H1 (cell line): Measurements from ENCODE around the gene CSF2. TPM values are rescaled to one million over a fixed set of nuclear protein-coding genes. Genes with fewer than 3 reads are reported as not detected.

ENCODE experiments used
- CTCF ChIA-PET: fragments of 300-600 bp; sonication (Branson Sonifier 250); formaldehyde crosslinking; loops from one replicate; lab custom pipeline; 2021; ENCODE audit not compliant: partially characterized antibody; lab: Charles Lee
- POLR2A ChIA-PET: fragments of 300-600 bp; sonication (Branson Sonifier 250); formaldehyde crosslinking; loops from one replicate; lab custom pipeline; 2021; ENCODE audit warnings: inconsistent platforms; ENCODE audit not compliant: partially characterized antibody; lab: Charles Lee
- DNase-seq, 2 experiments: peaks; one replicate each; pipeline versions ENCODE4 v3.0.0 to v3.0.0-alpha.2; 2010 to 2022; ENCODE audit warnings: low spot score in 2 of 2, low read depth in 1 of 2, mixed read lengths in 1 of 2
- FAIRE-seq: peaks from 2 replicates; lab custom pipeline; 2011; peaks lifted over from hg19 to GRCh38; lab: Jason Lieb, UNC
- H2AFZ ChIP-seq: 2 replicates; pipeline ENCODE4 v1.8.1; 2012; ENCODE audit warnings: low read length, inconsistent platforms
- H2AK5ac ChIP-seq: 2 replicates; pipeline ENCODE4 v1.6.1; 2013; ENCODE audit warnings: low read depth, low read length
- H2BK120ac ChIP-seq: replicated peaks from 2 replicates; pipeline ENCODE3; 2013; ENCODE audit warnings: low read depth, low read length, inconsistent platforms
- H2BK12ac ChIP-seq: 2 replicates; pipeline ENCODE4 v1.6.1; 2013; ENCODE audit warnings: low read depth, low read length
- H2BK15ac ChIP-seq: 2 replicates; pipeline ENCODE4 v1.6.1; 2013; ENCODE audit warnings: low read length
- H2BK20ac ChIP-seq: 2 replicates; pipeline ENCODE4 v1.6.1; 2013; ENCODE audit warnings: low read length
- H2BK5ac ChIP-seq: 2 replicates; pipeline ENCODE4 v1.6.1; 2013; ENCODE audit warnings: low read depth, low read length
- H3K14ac ChIP-seq: 2 replicates; pipeline ENCODE4 v1.6.1; 2013; ENCODE audit warnings: inconsistent platforms; ENCODE audit not compliant: insufficient read length
- H3K18ac ChIP-seq: 2 replicates; pipeline ENCODE4 v1.6.1; 2013; ENCODE audit warnings: low read length; ENCODE audit errors: extremely low read depth
- H3K23ac ChIP-seq: 2 replicates; pipeline ENCODE4 v1.6.1; 2013; ENCODE audit warnings: inconsistent platforms; ENCODE audit not compliant: insufficient read length
- H3K23me2 ChIP-seq: 2 replicates; pipeline ENCODE4 v1.6.1; 2013; ENCODE audit warnings: low read depth, low read length
- H3K27ac ChIP-seq: 2 replicates; pipeline ENCODE4 v1.6.1; 2011; ENCODE audit warnings: low read depth, low read length, inconsistent platforms
- H3K27me3 ChIP-seq, 4 experiments: replicated peaks in 1 of 4; 1 replicate in 1 of 4; 2 replicates in 3 of 4; pipeline versions ENCODE4 v1.6.1 to v1.8.1; 2011 to 2013; ENCODE audit warnings: low read length in 3 of 4, mild to moderate bottlenecking in 3 of 4, inconsistent platforms in 2 of 4, mixed read lengths in 2 of 4, moderate library complexity in 1 of 4; ENCODE audit not compliant: control insufficient read depth in 3 of 4, insufficient read depth in 3 of 4; ENCODE audit errors: extremely low read depth in 1 of 4
- H3K36me3 ChIP-seq, 4 experiments: 2 replicates each; pipeline versions ENCODE4 v1.6.1 to v1.8.1; 2011 to 2013; ENCODE audit warnings: mild to moderate bottlenecking in 4 of 4, low read length in 3 of 4, moderate library complexity in 2 of 4, control low read depth in 1 of 4, inconsistent platforms in 1 of 4; ENCODE audit not compliant: insufficient read depth in 4 of 4, control insufficient read depth in 2 of 4
- H3K4ac ChIP-seq: replicated peaks from 2 replicates; pipeline ENCODE3; 2013; ENCODE audit warnings: low read length, low read depth, mixed read lengths, inconsistent platforms; ENCODE audit not compliant: insufficient read length
- H3K4me1 ChIP-seq, 4 experiments: replicated peaks in 1 of 4; 1 replicate in 1 of 4; 2 replicates in 3 of 4; pipeline versions ENCODE4 v1.6.1 to v1.8.1; 2011 to 2013; ENCODE audit warnings: low read length in 3 of 4, inconsistent platforms in 2 of 4, mixed read lengths in 1 of 4; ENCODE audit not compliant: insufficient read depth in 4 of 4, control insufficient read depth in 3 of 4
- H3K4me2 ChIP-seq, 2 experiments: 2 replicates each; pipeline versions ENCODE4 v1.6.1 to v1.8.1; 2011 to 2013; ENCODE audit warnings: low read depth in 2 of 2, low read length in 2 of 2, control low read depth in 1 of 2, inconsistent platforms in 1 of 2, mild to moderate bottlenecking in 1 of 2; ENCODE audit not compliant: insufficient read depth in 1 of 2
- H3K4me3 ChIP-seq, 4 experiments: fragments of 200-600, 300-600 bp in 1 of 4; sonication (generic), shearing (Covaris generic), sonication (Bioruptor Twin) in 1 of 4; 2 replicates each; pipeline versions ENCODE4 v1.5.1 to v1.8.1; 2011 to 2016; ENCODE audit warnings: low read length in 4 of 4, low read depth in 3 of 4, control low read depth in 2 of 4, inconsistent platforms in 2 of 4, mild to moderate bottlenecking in 2 of 4, mixed read lengths in 1 of 4, moderate library complexity in 1 of 4; ENCODE audit not compliant: insufficient read depth in 2 of 4; ENCODE audit errors: extremely low read depth in 1 of 4
- H3K56ac ChIP-seq: replicated peaks from 2 replicates; pipeline ENCODE3; 2013; ENCODE audit warnings: low read depth, mild to moderate bottlenecking, mixed read lengths, low read length, inconsistent platforms; ENCODE audit not compliant: insufficient read length
- H3K79me1 ChIP-seq: 2 replicates; pipeline ENCODE4 v1.6.1; 2013; ENCODE audit warnings: low read depth, low read length, control low read depth
- H3K79me2 ChIP-seq, 2 experiments: 2 replicates each; pipeline versions ENCODE4 v1.6.1 to v1.8.1; 2012 to 2013; ENCODE audit warnings: low read length in 2 of 2, mild to moderate bottlenecking in 2 of 2, inconsistent platforms in 1 of 2; ENCODE audit not compliant: insufficient read depth in 2 of 2, control insufficient read depth in 1 of 2
- H3K9ac ChIP-seq, 4 experiments: replicated peaks in 1 of 4; 1 replicate in 1 of 4; 2 replicates in 3 of 4; pipeline versions ENCODE4 v1.6.1 to v1.8.1; 2011 to 2013; ENCODE audit warnings: low read depth in 3 of 4, low read length in 3 of 4, control low read depth in 2 of 4, mild to moderate bottlenecking in 2 of 4, moderate library complexity in 2 of 4, inconsistent platforms in 1 of 4; ENCODE audit errors: extremely low read depth in 1 of 4
- H3K9me3 ChIP-seq, 2 experiments: 2 replicates each; pipeline versions ENCODE4 v1.6.1 to v1.8.1; 2012 to 2013; ENCODE audit warnings: mild to moderate bottlenecking in 2 of 2, moderate library complexity in 2 of 2, control low read depth in 1 of 2, inconsistent platforms in 1 of 2, low read depth in 1 of 2, low read length in 1 of 2, mixed read lengths in 1 of 2; ENCODE audit not compliant: insufficient read depth in 2 of 2
- H4K20me1 ChIP-seq, 2 experiments: replicated peaks in 1 of 2; 2 replicates each; pipeline versions ENCODE3 to v1.8.1; 2011 to 2013; ENCODE audit warnings: inconsistent platforms in 2 of 2, low read length in 2 of 2, mild to moderate bottlenecking in 1 of 2; ENCODE audit not compliant: insufficient read depth in 2 of 2, control insufficient read depth in 1 of 2
- H4K5ac ChIP-seq: 2 replicates; pipeline ENCODE4 v1.6.1; 2013; ENCODE audit warnings: low read length, low read depth, mixed read lengths, inconsistent platforms; ENCODE audit not compliant: insufficient read length
- H4K8ac ChIP-seq: 2 replicates; pipeline ENCODE4 v1.8.0; 2013; ENCODE audit warnings: mild to moderate bottlenecking, moderate library complexity, low read length, inconsistent platforms; ENCODE audit not compliant: insufficient read depth; ENCODE audit errors: extremely low read depth
- H4K91ac ChIP-seq: replicated peaks from 2 replicates; pipeline ENCODE3; 2013; ENCODE audit warnings: low read length, mixed read lengths, inconsistent platforms; ENCODE audit not compliant: insufficient read length
- CHD2 ChIP-seq: IDR thresholded peaks from 2 replicates; pipeline ENCODE4 v1.6.1; 2012; ENCODE audit warnings: low read length, improper control_type of control experiment
- EGR1 ChIP-seq: IDR thresholded peaks from 2 replicates; pipeline ENCODE4 v1.6.1; 2011; ENCODE audit warnings: low read depth, low read length, borderline replicate concordance
- FOSL1 ChIP-seq: IDR thresholded peaks from 2 replicates; pipeline ENCODE4 v1.6.1; 2011; ENCODE audit warnings: mild to moderate bottlenecking, low read depth, low read length, moderate library complexity; ENCODE audit not compliant: insufficient read depth
- KDM5A ChIP-seq: fragments of 200-600 bp; IDR thresholded peaks from 2 replicates; pipeline ENCODE4 v1.7.1; 2012; ENCODE audit warnings: mild to moderate bottlenecking, low read length, inconsistent platforms, mixed read lengths
- MAFK ChIP-seq: IDR thresholded peaks from 2 replicates; pipeline ENCODE4 v1.6.1; 2012; ENCODE audit warnings: low read depth, mild to moderate bottlenecking, improper control_type of control experiment, low read length
- POLR2AphosphoS5 ChIP-seq: IDR thresholded peaks from 2 replicates; pipeline ENCODE4 v1.6.1; 2011; ENCODE audit warnings: low read depth, low read length
- RBBP5 ChIP-seq: IDR thresholded peaks from 2 replicates; pipeline ENCODE4 v1.7.1; 2012; ENCODE audit warnings: low read depth, mild to moderate bottlenecking, inconsistent platforms, low read length, moderate library complexity, borderline replicate concordance
- SIRT6 ChIP-seq: IDR thresholded peaks from one replicate; pipeline ENCODE4 v1.7.1; 2012; ENCODE audit warnings: low read length, inconsistent platforms
- SUZ12 ChIP-seq: fragments of 200-600 bp; sonication (generic); IDR thresholded peaks from 2 replicates; pipeline ENCODE4 v1.6.1; 2012; ENCODE audit warnings: mild to moderate bottlenecking, inconsistent platforms, low read length, moderate library complexity, mixed read lengths
- TAF7 ChIP-seq: optimal IDR thresholded peaks from 2 replicates; pipeline ENCODE3; 2011; ENCODE audit warnings: low read depth, mild to moderate bottlenecking, inconsistent platforms, low read length, moderate library complexity, borderline replicate concordance
- ZNF274 ChIP-seq: IDR thresholded peaks from 2 replicates; pipeline ENCODE4 v1.7.0; 2012; ENCODE audit warnings: low read length, borderline replicate concordance; ENCODE audit errors: extremely low read depth
- WGBS, 2 experiments: shearing (Covaris generic) in 1 of 2; methylation state at CpG; one replicate each; pipeline versions ENCODE4 v1.1.6 to v1.1.7; 2013 to 2015; ENCODE audit warnings: low lambda C conversion rate in 2 of 2, mixed read lengths in 2 of 2, inconsistent platforms in 1 of 2, low coverage in 1 of 2, missing lambda C conversion rate in 1 of 2; ENCODE audit not compliant: insufficient replicate concordance in 2 of 2, insufficient coverage in 1 of 2, insufficient read length in 1 of 2; ENCODE audit errors: extremely low coverage in 1 of 2, missing lambda C conversion rate in 1 of 2; 5-methylcytosine and 5-hydroxymethylcytosine counted together
- polyA plus RNA-seq, 7 experiments: library from polyadenylated mRNA; depleted of rRNA in 3 of 7; stranded (reverse) in 5 of 7; unstranded in 2 of 7; fragments of >200 nt in 5 of 7; fragments of 200-250 nt in 2 of 7; gene quantifications; 1 replicate in 5 of 7; 2 replicates in 1 of 7; 4 replicates in 1 of 7; pipeline versions ENCODE4 v1.2.1 to v1.2.3, GENCODE V29; 2011 to 2013; ENCODE audit warnings: missing spikeins in 2 of 7, mixed read lengths in 2 of 7
- total RNA-seq: library from RNA; stranded (reverse); fragmentation: NEBNext Ultra II Directional; extraction: Animal tissue kit (Norgen Biotek cat#: 25700); gene quantifications from 2 replicates; pipeline ENCODE4 v1.2.1, GENCODE V29; 2021
- TF ChIP-seq, protein P1 (sequence below): IDR thresholded peaks from 2 replicates; pipeline ENCODE4 v1.6.1; 2012; ENCODE audit warnings: low read length, inconsistent platforms

CSF2 gene
- total and polyA plus RNA-seq, 2 of the 8 experiments (the other 6 are each of a cell fraction or from before 2014, with no cell fraction given), result not detected

DNA sequence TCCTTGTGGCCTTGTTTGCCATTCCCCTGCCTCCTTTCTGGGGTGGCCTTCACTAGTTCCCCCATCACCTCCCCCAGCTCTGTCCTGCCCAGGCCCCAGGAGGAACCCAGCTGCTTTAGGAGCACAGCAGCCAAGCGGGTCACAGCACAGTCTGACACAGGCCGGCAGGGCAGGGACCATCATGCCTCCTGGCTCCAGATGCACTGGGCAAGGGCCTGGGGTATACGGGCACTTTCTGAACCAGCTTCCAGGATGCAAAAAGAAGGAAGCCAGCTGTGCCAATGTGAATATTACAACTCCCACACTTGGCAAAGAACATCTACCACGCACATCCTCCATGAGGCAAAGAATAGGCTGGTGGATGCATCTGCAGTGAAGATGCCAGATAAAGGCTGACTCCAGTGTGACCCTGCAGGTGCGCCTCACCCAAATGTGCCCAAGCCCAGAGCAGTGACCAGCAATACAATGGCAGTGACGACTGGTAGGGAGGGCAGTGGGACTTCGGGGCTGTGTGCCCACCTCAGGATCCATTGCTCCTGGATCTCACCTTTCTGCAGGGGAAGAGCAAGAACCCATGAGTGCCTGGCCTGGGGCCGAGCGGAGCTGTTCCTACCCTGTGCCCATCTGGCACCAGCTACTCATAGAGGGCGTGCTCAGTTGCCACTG lies 19.4 kb upstream of the CSF2 start:
- no peak overlapping the region for H2AK5ac ChIP-seq
- no peak overlapping the region for H3K23ac ChIP-seq
- H2BK20ac ChIP-seq, result no peak overlapping the region
- H2BK15ac ChIP-seq, result no peak overlapping the region
- no peak overlapping the region for H2BK120ac ChIP-seq
- no peak for TF ChIP-seq TAF7
- no peak for TF ChIP-seq FOSL1
- TF ChIP-seq CHD2, result no peak
- TF ChIP-seq EGR1, result no peak
- TF ChIP-seq KDM5A, result no peak
- TF ChIP-seq RBBP5, result no peak
- TF ChIP-seq MAFK, result no peak
- TF ChIP-seq SIRT6, result no peak
- TF ChIP-seq ZNF274, result no peak
- TF ChIP-seq SUZ12, result no peak
- no peak for TF ChIP-seq POLR2AphosphoS5
- TF ChIP-seq, protein P1, sequence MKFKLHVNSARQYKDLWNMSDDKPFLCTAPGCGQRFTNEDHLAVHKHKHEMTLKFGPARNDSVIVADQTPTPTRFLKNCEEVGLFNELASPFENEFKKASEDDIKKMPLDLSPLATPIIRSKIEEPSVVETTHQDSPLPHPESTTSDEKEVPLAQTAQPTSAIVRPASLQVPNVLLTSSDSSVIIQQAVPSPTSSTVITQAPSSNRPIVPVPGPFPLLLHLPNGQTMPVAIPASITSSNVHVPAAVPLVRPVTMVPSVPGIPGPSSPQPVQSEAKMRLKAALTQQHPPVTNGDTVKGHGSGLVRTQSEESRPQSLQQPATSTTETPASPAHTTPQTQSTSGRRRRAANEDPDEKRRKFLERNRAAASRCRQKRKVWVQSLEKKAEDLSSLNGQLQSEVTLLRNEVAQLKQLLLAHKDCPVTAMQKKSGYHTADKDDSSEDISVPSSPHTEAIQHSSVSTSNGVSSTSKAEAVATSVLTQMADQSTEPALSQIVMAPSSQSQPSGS, result no peak
- no peaks in the 10 kb centered on the region for H4K20me1 ChIP-seq
- H3K18ac ChIP-seq, result no peak overlapping the region
- ChIA-PET POLR2A (no interaction called here), CTCF (interaction anchor here (1.0 to 4.3 kb wide), 4 partner anchors 10 to 244 kb away, joined by 3 to 31 read pairs (median 5); no protein-coding TSS in a partner anchor)
- H3K9ac ChIP-seq, result no peak overlapping the region
- no peak overlapping the region for H3K14ac ChIP-seq
- H3K27ac ChIP-seq, result no peak overlapping the region
- H3K4ac ChIP-seq, result no peak overlapping the region
- H3K27me3 ChIP-seq, result no peaks in the 10 kb centered on the region
- no peak overlapping the region for H4K5ac ChIP-seq
- H2BK12ac ChIP-seq, result no peak overlapping the region
- no peaks in the 10 kb centered on the region for H3K9me3 ChIP-seq
- H3K56ac ChIP-seq, result no peak overlapping the region
- no peaks in the 10 kb centered on the region for H3K79me2 ChIP-seq
- DNase-seq (no peak), FAIRE-seq (no peak)
- H2BK5ac ChIP-seq, result no peak overlapping the region
- H3K4me3 ChIP-seq, result no peak overlapping the region
- no peak overlapping the region for H4K91ac ChIP-seq
- no peaks in the 10 kb centered on the region for H3K23me2 ChIP-seq
- H3K36me3 ChIP-seq, result no peaks in the 10 kb centered on the region
- H3K79me1 ChIP-seq, result no peaks in the 10 kb centered on the region
- no peaks in the 10 kb centered on the region; a peak in 1 of 7 replicates for H3K4me1 ChIP-seq
- H2AFZ ChIP-seq, result no peak overlapping the region
- 88% methylated on average over 10 of the region's 10 CpGs; no CpG with 5 or more reads in 1 of the 2 experiments for WGBS, 2 experiments
- no peak overlapping the region for H4K8ac ChIP-seq
- H3K4me2 ChIP-seq, result no peak overlapping the region
